Middle frontal gyrus (tissue), 1 donor: ENCODE data around the gene SNX10.
"Not testable (repeated sequence)": the region's sequence is repeated elsewhere in the genome, so short reads cannot be mapped to it uniquely, and the experiment has no call there.

Source experiments
- DNase-seq: peaks from one replicate; pipeline ENCODE4 v3.0.0-alpha.2; 2015; ENCODE audit warnings: low spot score; ENCODE audit errors: extremely low spot score

The SNX10 gene, protein sequence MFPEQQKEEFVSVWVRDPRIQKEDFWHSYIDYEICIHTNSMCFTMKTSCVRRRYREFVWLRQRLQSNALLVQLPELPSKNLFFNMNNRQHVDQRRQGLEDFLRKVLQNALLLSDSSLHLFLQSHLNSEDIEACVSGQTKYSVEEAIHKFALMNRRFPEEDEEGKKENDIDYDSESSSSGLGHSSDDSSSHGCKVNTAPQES

DNA sequence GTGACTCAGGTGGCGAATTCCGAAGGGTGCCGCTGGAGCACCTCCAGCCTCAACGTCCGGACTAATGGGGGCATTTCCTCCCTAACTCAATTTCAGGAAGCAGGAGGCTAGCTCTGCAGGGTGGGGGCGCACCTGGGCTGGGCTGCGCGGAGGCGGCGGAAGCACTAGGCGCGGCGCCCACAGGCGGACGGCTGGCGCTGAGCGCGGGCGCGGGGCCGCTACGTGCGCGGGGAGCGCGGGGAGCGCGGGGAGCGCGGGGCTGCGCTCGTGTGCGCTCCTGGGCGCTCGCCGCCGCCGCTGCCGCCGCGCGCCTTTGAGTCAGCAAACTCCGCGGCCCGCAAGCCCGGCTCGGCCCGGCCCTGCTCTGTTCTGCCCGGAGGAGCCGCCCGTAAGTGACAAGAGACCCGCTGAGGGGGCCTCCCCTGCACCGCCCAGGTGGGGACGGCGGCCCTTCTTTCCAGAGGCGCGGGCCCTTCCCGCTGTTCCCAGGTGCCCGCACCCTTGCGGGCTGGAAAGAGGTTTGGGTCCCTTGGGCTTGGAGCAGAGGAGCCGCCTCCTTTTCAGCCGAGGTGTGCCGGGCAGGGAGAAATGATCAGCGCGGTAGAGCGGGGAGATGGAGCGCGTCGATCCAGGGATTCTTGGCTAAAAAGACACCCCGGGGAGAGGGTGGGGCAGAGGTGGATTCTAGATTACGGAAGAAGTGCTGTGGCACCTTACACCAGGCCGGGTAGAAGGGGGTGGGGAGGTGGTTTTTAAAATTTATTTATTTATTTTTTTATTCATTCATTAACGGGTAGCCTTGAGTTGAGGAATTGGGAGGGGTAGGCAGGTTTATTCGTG is at the start of gene SNX10:
Gene SNX10 (plus strand): TSS at position 164 of the 840 bp plus-strand sequence. CDS start 54,581 bp downstream, outside the sequence.
- DNase-seq, result peak; percentile 44

DNA sequence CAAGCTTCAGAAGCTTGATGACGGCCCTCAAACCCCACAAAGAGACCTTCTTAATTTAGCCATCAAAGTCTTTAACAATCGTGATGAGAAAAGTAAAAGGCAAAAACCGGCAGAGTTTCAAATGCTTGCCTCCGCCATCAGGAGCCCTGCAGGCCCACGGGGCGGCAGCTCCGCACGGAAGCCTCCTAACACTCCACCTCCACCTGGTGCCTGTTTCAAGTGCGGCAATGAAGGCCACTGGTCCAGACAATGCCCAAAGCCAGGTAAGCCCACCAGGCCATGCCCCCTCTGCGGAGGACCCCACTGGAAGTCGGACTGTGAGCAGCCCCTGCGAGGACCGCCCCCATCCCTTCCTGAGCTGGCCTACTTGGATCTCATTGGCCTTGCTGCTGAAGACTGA is 46.5 kb upstream of the SNX10 start:
- DNase-seq, result no peak

DNA sequence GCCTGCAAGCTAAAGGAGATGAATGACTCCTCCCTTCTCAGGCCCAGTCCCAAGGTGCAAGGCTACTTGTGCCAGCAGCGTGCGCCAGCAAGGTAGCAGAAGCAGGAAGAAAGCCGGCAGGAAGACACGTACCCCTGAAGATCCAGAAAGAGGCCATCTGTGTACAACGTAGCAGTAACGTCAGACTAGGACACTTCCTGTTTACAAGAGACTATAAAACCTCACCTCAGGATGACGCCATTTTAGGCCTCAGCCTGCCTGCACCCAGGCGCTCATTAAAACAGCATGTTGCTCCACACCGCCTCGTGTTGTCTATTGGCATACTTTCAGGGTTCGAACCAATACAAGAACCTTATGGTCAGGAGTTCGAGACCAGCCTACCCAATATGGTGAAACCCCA is 41.4 kb upstream of the SNX10 start:
- DNase-seq, result no peak

DNA sequence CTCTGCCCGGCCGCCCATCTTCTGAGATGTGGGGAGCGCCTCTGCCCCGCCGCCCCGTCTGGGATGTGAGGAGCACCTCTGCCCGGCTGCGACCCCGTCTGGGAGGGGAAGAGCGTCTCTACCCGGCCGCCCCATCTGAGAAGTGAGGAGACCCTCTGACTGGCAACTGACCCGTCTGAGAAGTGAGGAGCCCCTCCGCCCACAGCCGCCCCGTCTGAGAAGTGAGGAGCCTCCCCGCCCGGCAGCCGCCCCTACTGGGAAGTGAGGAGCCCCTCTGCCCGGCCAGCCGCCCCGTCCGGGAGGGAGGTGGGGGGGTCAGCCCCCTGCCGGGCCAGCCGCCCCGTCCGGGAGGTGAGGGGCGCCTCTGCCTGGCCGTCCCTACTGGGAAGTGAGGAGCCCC is 29.8 kb upstream of the SNX10 start:
- DNase-seq, result not testable (repeated sequence)

DNA sequence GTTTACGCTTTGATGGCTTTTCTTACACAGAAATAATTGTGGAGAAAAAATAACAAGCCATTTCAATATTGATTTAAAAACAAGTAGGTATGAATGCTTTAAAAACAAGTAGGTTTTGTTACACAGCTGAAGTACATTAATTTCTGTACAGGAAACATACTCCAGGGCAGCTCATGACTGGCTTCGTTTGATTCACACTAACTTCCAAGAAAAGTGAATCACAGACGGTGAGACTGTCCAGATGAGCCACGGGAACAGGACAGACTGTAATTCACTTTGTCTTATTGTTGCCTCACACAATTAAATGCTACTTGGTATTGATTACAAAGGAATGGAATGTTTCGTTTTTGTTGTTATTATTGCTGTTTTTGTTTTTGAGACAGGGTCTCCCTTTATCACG is 26.6 kb upstream of the SNX10 start:
- DNase-seq, result no peak

DNA sequence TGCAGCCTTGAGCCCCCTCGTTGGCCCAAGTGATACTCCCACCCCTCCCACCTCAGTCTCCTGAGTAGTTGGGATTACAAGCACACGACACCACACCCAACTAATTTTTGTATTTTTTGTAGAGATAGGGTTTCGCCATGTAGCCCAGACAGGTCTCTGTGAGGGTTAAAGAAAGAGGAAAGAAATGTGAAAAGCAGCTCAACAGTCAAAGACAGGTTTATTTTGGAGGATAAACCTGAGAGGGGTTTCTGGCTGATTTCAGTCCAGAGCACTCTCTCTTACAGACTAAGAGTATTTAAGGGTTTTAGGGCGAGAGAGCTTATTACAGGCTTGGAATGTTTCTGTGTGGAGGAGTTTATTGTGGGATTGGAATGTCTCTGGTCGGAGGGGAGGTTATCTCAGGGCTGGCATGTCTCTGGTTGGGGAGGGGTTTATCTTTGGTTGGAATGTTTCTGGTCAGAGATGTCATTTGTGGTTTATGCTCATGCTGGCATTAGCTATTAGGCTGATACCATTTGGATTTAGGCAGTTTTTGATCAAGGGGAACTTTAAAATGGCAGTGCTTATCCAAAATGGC is 26.1 kb upstream of the SNX10 start:
- no peak for DNase-seq

DNA sequence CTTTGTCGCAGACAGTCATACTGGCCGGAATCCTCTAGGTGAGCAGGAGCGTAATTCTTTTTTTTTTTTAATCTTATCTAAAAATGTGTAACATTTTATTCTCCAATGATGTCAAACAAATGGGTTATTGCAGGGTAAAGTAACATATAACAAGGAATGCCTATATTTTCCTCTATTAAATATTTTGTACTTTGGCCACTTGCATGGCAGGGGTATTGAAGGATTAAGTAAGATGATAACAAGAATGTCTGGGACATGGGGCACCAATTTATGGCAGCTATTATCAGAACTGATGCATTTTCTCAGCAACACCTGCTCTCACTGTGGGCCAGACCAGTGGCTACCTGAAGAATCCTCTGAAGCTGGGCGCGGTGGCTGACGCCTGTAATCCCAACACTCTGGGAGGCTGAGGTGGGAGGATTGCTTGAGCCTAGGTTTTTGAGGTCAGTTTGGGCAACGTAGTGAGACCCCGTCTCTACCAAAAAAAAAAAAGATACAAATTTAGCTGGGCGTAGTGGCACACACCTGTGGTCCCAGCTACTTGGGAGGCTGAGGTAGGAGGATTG is 24.0 kb upstream of the SNX10 start:
- DNase-seq, result no peak

DNA sequence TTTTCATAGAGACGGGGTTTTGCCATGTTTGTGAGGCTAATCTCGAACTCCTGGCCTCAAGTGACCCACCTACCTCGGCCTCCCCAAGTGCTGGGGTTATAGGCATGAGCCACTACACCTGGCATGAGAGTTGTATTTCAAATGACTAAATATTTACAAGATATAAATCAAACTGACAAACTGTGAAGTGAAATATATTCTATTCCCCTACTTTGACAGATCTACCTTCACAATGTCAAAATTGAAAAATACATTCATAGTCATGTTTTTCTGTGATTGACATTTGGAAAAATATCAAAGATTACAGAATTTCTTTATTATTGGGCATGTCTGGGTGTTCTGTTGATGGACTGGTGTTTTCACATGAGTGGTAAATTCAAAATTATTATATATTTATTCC is 16.4 kb upstream of the SNX10 start:
- no peak for DNase-seq

DNA sequence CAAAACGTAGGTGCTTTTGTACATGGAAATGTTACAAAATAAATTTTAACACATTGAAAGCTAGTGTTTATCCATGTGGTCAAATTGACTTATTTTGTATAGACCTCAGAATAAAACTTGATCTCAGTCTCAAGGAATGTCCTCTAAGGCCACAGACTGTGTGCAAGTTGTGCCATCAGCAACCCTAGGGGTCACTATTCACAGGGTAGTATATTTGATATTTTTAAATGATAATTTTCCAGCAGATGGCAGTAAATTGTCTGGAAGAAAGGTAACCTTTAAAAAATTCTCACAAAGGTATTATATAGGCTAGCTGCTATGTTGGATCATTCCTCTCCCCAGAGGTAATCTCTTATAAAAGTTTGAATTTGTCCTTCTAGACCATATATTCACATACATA is 12.9 kb upstream of the SNX10 start:
- DNase-seq, result no peak

DNA sequence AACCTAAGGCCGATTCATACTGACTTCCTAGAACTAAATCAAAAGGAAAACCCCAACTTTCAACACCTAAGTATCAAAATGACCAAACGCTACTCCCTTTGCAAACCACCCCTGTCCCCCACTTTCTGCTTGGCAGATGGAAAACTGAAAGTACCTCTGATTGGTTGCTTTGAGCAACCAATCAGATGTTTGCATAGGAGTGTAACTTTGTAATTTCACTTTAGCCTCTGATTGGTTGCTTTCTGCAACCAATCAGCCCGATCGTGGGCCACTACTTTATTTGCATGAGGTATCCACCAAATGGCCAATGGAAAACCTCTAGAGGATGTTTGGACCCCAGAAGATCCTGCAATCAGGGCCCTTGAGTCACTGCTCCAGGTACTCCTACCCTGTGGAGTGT is 12.3 kb upstream of the SNX10 start:
- no peak for DNase-seq

DNA sequence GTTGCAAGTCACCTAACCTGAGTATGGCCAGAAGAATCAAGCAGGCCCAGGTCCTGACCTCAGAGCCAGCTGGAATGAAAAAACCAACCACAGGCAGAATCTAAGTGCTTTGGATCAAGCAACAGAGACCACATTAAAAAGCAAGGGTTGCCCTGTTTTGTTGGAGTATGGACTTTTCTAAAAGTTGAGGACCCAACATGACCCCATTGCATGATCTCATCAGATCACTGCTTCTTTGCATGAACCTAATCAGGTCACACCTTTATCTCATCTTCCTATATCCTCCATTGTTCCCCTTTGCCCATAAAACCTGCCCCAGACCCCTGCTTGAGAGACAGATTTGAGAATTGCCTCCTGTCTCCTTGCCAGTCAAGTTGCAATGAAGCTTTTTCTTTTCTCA is 11.6 kb upstream of the SNX10 start:
- no peak for DNase-seq

DNA sequence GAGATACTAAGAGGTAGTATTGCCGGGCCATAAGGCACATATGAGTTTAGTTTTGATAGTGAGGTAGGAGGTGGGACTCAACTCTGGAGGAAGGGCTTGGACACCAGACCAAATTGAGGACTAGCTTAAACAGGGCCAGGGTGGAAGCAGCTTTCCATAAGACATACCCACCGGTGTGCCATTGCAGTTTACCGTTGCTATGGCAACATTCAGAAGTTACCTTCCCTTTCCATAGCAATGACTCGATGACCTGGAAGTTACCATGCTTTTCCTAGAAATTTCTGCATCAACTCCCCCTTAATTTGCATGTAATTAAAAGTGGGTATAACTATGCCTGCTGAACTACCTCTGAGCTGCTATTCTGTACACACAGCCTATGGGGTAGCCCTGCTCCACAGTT is 10.9 kb upstream of the SNX10 start:
- no peak for DNase-seq

DNA sequence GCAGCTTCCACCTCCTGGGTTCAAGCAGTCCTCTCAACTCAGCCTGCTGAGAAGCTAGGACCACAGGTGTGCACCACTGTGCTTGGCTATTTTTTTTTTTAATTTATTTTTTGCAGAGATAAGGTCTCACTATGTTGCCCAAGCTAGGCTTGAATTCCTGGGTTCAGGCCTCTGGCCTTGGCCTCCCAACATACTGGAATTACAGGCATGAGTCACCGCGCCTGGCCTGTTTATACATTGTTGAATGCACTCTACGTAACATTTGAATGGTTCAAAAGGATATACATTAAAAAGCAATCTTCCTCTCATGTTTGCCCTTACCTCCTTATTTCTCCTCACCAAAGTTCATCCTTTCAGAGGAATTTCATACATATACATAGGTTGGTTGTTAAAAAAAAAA is 7.2 kb upstream of the SNX10 start:
- no peak for DNase-seq

DNA sequence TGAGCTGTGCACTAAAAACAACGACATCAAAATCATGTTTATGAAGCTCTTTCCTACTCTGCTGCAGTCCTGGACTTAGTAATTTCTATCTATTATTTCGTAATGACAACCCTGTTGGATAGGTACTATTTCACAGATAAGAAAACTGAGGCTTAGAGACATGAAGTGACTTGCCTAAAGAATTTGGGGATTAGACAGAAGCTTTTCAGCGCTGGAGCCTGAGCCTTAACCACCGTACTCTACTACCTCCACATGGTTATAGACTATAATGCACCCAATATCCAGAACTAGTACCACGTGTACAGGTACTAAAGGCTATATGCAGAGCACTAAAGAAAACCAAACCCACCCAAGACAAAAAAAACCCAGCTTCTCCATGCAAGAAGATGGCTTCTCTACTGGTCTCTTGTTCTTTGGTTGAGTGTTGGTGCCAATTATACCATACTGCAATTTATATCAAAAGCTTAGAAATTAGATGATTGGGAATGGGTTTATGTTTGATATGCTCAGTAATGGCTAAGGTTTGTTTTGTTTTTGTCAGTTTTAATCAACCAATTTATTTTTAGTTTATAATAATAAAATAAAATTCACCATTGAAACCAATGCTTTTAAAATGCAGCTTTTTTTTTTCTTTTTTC is 6.5 kb upstream of the SNX10 start:
- no peak for DNase-seq

DNA sequence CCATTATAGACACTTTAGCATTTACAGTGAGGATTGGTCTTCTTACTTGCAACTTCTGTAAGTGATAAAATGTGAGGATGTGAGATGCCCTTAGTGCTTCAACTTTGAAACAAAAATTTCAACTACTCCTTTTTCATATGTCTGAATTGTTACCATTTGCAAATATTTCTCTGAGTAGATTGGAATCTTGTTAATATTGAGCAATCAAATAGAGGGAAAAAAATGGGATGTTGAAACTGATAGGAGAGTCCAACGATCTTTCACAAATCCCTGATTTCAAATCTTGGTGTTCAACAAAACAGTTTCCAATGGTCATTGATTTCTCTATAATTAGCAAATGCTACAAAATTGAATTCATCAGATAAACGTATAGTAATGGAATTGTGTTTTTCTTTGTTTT is 5.5 kb upstream of the SNX10 start:
- no peak for DNase-seq

DNA sequence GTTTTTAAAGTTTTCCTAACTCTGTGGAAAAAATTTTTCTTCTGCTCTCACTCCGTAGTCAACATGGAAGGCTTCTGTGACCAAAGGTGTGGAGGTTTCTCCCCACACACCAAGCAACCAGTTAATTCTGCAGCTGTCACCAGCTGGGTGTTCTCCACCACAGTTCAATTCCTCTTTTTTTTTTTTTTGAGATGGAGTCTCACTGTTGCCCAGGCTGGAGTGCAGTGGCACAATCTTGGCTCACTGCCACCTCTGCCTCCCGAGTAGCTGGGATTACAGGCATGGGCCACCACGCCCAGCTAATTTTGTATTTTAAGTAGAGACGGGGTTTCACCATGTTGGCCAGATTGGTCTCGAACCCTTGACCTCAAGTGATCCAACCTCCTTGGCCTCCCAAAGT is 3.5 kb upstream of the SNX10 start:
- not testable (repeated sequence) for DNase-seq

DNA sequence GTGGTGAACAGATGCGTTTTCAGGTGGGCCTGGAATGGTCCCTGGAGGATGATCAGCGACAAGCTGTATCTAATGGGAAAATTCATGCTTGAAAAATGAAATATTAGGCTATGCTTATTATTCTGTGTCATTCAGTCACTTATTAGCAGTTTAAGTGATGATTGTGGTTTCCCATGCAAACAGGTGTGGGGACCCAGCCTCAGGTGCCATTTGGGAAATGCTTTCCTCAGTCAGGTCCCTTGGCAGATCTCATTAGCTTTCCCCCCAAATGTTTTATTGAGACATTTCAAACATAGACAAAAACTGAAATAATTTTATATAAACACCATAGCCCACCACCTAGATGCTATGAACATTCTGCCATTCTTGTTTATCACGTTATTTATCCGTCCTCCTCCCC is 411 bp upstream of the SNX10 start:
- no peak for DNase-seq

DNA sequence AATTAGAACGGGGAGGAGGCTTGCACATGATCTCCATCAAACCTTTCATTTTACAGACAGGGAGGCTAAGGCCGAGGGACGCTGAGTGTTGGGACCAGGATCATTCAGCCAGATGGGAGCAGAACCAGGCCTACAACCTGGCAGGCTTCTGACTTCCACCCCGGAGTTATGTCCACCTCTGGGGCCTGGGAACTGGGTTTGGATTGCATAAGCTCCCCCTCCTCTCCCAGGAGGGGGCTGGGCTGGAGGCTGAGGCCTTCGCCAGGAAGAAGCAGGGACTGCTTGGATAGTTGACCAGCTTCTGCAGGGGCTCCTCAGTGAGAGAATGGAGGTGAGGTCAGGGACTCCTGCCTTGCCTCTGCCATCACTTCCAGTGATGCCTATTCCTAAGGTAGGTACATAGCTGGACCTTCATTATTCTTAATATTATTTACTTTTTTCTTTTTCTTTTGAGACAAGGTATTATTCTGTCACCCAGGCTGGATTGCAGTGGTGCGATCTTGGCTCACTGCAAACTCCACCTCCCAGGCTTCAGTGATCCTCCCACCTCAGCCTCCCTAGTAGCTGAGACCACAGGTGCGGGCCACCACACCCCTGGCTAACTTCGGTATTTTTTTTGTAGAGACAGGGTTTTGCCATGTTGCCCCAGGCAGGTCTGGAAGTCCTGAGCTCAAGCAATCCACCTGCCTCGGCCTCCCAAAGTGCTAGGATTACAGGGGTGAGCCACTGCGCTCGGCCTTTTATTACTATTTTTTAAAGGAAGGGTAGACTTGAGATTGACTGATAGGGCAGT is 1.3 kb downstream of the SNX10 start:
- DNase-seq, result no peak

DNA sequence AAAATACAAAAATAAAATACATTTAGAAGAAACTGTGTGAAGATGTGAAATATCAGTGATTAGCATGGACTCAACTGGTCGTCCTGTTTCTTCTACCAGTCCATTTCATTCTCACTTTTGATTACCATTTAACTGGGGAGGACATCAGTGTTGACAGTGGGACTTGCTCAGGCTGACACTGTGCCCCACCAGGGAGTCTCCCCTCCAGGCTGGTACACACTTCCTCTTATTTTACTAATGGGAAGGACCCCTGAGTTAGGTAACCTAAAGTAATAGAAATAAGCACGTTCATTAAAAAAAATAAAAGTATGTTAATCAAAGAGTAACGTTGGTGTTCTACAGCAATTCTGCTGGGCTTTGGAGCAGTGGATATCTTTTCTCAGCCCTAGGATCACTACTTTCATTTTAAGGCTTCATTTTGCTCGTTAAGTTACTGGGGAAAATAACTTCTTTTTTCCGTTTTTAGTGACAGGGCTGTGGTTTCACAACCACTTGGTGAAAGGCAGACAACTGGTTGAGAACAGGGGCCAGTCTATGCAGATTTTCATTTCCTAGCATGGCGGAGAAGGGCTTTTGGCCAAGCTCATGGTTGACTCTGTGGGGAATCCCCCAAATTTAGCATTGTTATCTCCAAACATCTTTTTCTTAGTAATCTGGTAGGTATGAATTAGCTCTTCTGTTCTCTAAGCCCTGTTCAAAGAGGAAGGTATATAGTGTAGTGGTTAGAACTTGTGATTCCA is 2.1 kb downstream of the SNX10 start:
- no peak for DNase-seq

DNA sequence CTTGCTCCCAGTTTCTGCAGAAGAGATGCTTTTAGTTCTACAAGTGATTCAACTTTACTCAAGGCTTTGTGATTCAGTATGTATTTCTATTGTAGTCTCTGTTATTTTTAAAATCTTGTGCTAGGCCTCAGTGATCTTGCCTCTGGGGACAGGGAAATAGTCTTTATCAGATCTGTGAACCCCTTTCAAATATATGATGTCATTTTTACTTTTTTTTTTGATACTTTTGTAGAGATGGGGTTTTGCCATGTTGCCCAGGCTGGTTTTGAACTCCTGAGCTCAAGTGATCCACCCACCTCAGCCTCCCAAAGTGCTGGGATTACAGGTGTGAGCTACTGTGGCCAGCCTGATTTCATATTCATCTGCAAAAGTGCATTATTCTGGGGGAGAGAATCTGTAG is 3.4 kb downstream of the SNX10 start:
- no peak for DNase-seq
